Fibroblast of lung (primary cell): ENCODE data around the gene GRID1. TPM values are rescaled to one million over a fixed set of nuclear protein-coding genes. Genes with fewer than 3 reads are reported as not detected.

Source experiments
- DNase-seq, 2 donors: peaks; one replicate each; pipeline versions ENCODE4 v3.0.0 to v3.0.0-alpha.2; 2010; ENCODE audit warnings: low read depth in 2 of 2
- H2AFZ ChIP-seq: 2 replicates; pipeline ENCODE4 v1.5.1; 2012; ENCODE audit warnings: low read length, control low read depth, inconsistent platforms
- H3K27ac ChIP-seq: 2 replicates; pipeline ENCODE4 v1.5.1; 2011; ENCODE audit warnings: low read length, control low read depth; ENCODE audit not compliant: insufficient read depth
- H3K27me3 ChIP-seq: 2 replicates; pipeline ENCODE4 v1.5.1; 2011; ENCODE audit warnings: mild to moderate bottlenecking, low read length; ENCODE audit not compliant: control insufficient read depth, insufficient read depth
- H3K36me3 ChIP-seq: 2 replicates; pipeline ENCODE4 v1.5.1; 2011; ENCODE audit warnings: low read length; ENCODE audit not compliant: control insufficient read depth, insufficient read depth
- H3K4me1 ChIP-seq: 2 replicates; pipeline ENCODE4 v1.5.1; 2011; ENCODE audit warnings: low read length; ENCODE audit not compliant: control insufficient read depth, insufficient read depth; ENCODE audit errors: extremely low read depth
- H3K4me2 ChIP-seq: 2 replicates; pipeline ENCODE4 v1.5.1; 2011; ENCODE audit warnings: low read length, control low read depth; ENCODE audit not compliant: insufficient read depth; ENCODE audit errors: extremely low read depth
- H3K4me3 ChIP-seq, 4 experiments: fragments of 200-600 bp in 1 of 4; sonication (generic) in 1 of 4; replicated peaks in 1 of 4; 2 replicates each; pipeline ENCODE4 v1.5.1; 2011 to 2016; ENCODE audit warnings: low read length in 4 of 4, low read depth in 3 of 4, mild to moderate bottlenecking in 3 of 4, control low read depth in 2 of 4, inconsistent platforms in 1 of 4, mixed read lengths in 1 of 4; ENCODE audit not compliant: insufficient read depth in 1 of 4; ENCODE audit errors: control extremely low read depth in 1 of 4
- H3K79me2 ChIP-seq: 2 replicates; pipeline ENCODE4 v1.5.1; 2012; ENCODE audit warnings: mild to moderate bottlenecking, low read length, inconsistent platforms; ENCODE audit not compliant: control insufficient read depth, insufficient read depth
- H3K9ac ChIP-seq: 2 replicates; pipeline ENCODE4 v1.5.1; 2011; ENCODE audit warnings: mild to moderate bottlenecking, low read length, control low read depth; ENCODE audit not compliant: insufficient read depth
- H3K9me3 ChIP-seq: 2 replicates; pipeline ENCODE4 v1.5.1; 2012; ENCODE audit warnings: low read depth, low read length; ENCODE audit not compliant: control insufficient read depth, insufficient read depth
- H4K20me1 ChIP-seq: 2 replicates; pipeline ENCODE4 v1.5.1; 2011; ENCODE audit warnings: low read length; ENCODE audit not compliant: control insufficient read depth, insufficient read depth; ENCODE audit errors: extremely low read depth
- EZH2 ChIP-seq: IDR thresholded peaks from 2 replicates; pipeline ENCODE4 v1.5.1; 2012; ENCODE audit warnings: low read length, control low read depth, mild to moderate bottlenecking; ENCODE audit errors: missing control alignments
- polyA plus RNA-seq, 2 donors: library from polyadenylated mRNA; depleted of rRNA in 1 of 2; stranded (reverse) in 1 of 2; unstranded in 1 of 2; fragments of >200 nt; gene quantifications; 2 replicates each; pipeline ENCODE4 v1.2.1, GENCODE V29; 2011 to 2012; ENCODE audit warnings: missing spikeins in 1 of 2
- total RNA-seq: library from RNA; depleted of rRNA; stranded (reverse); fragments of >200 nt; gene quantifications from 2 replicates; pipeline ENCODE4 v1.2.1, GENCODE V29; 2014
- TF ChIP-seq, protein P1 (sequence below), 2 donors: IDR thresholded peaks in 1 of 2; conservative IDR thresholded peaks in 1 of 2; 1 replicate in 1 of 2; 2 replicates in 1 of 2; pipeline ENCODE4 v1.5.1; 2011 to 2012; ENCODE audit warnings: low read length in 2 of 2, control low read depth in 1 of 2, inconsistent platforms in 1 of 2, low read depth in 1 of 2, mild to moderate bottlenecking in 1 of 2

Gene GRID1
- total and polyA plus RNA-seq, 2 donors (not counting 1 experiment from before 2014, with no cell fraction given): 0.03 to 0.33 TPM

DNA sequence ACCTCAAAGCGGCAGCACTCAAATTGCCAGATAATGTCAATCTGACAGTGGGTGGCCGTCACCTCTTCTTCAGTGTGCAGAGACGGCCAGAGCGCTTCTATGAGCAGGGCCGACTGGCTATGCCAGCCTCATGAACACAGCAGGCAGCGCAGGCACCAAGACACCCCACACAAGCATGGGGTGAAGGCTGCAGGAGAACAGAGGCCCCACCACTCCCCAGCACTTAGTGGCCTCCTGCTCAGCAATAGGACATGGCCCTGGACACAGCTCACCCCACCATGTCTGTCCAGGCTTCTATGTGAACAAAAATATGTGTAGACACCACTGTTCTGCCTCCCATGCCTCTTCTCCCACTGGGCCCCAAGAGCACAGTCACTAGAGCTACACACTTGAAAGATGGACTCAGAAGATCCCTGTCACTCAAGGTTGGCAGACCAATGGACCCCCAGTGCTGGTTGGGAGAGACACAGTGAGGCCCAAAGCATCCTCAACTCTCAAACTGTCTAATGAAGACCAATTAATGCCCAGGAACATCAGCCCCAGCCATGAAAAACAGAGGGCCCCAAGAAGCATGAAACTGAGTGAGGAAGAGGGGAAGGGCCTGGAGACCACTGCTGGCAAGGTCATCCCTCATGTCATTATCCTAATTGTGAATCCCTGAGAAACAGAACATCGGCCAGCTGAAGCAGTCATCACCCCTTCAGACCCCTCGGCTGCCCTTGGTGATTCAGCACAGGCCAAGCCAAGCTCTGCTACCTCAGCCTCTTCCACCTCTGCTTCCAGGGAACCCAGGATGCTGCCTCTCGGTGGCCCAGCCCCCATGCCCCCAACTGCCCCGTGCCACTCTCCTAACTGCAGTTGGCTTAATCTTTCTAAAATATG lies 77.7 kb downstream of the GRID1 start:
- Histone ChIP-seq H3K27me3 (no peaks in the 10 kb centered on the region), H3K4me1 (no peaks in the 10 kb centered on the region), H3K4me2 (no peak overlapping the region), H3K36me3 (no peaks in the 10 kb centered on the region), H3K4me3 (no peak overlapping the region), H3K79me2 (no peaks in the 10 kb centered on the region), H3K27ac (no peak overlapping the region), H2AFZ (no peak overlapping the region), H3K9me3 (no peaks in the 10 kb centered on the region), H4K20me1 (no peaks in the 10 kb centered on the region), H3K9ac (no peak overlapping the region)
- DNase-seq: no peak
- no peak for TF ChIP-seq EZH2
- TF ChIP-seq, protein P1, sequence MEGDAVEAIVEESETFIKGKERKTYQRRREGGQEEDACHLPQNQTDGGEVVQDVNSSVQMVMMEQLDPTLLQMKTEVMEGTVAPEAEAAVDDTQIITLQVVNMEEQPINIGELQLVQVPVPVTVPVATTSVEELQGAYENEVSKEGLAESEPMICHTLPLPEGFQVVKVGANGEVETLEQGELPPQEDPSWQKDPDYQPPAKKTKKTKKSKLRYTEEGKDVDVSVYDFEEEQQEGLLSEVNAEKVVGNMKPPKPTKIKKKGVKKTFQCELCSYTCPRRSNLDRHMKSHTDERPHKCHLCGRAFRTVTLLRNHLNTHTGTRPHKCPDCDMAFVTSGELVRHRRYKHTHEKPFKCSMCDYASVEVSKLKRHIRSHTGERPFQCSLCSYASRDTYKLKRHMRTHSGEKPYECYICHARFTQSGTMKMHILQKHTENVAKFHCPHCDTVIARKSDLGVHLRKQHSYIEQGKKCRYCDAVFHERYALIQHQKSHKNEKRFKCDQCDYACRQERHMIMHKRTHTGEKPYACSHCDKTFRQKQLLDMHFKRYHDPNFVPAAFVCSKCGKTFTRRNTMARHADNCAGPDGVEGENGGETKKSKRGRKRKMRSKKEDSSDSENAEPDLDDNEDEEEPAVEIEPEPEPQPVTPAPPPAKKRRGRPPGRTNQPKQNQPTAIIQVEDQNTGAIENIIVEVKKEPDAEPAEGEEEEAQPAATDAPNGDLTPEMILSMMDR (conservative IDR thresholded peaks at IDR 0.05 in 1 of 2, IDR thresholded peaks at IDR 0.05 in 1 of 2; ENCODE audit: low read depth in 1 of 2, low read length in 2 of 2): no peak

DNA sequence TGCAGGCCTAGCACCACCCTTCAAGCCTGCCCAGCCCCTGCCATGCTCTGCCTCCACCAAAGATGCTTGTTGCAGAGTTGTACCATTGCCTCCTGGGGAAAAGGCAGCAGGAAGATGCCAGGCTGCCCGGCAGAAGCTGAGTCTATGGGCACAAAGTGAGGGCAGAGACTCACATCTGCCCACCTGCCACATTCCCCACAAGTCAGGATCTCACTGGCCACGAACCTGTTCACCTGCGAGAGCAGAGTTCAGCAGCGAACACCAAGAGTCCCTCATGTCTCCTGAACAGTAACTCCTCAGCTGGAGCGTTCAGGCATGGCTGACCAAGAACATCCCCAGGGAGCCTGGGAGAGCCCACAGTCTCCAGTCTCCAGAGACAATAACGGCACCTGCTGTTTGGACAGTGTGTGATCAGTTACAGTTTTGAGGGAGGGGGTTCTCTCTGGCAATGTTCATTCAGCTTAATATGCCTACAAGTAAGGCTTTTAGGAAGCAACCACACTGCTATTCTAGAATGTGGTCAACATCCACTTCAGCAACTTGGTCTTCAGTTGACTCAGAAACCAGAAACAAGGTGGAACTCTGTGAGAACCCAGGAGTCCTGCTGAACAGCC lies 78.5 kb downstream of the GRID1 start:
- H3K27ac ChIP-seq: no peak overlapping the region
- no peak for DNase-seq
- no peaks in the 10 kb centered on the region for H3K79me2 ChIP-seq
- H3K9me3 ChIP-seq: no peaks in the 10 kb centered on the region
- no peak overlapping the region for H3K4me2 ChIP-seq
- no peak overlapping the region for H3K4me3 ChIP-seq
- H4K20me1 ChIP-seq: no peaks in the 10 kb centered on the region
- no peaks in the 10 kb centered on the region for H3K36me3 ChIP-seq
- no peak overlapping the region for H3K9ac ChIP-seq
- no peaks in the 10 kb centered on the region for H3K27me3 ChIP-seq
- no peaks in the 10 kb centered on the region for H3K4me1 ChIP-seq
- H2AFZ ChIP-seq: no peak overlapping the region
- TF ChIP-seq, protein P1 (conservative IDR thresholded peaks at IDR 0.05 in 1 of 2, IDR thresholded peaks at IDR 0.05 in 1 of 2; ENCODE audit: low read depth in 1 of 2, low read length in 2 of 2): no peak
- no peak for TF ChIP-seq EZH2

DNA sequence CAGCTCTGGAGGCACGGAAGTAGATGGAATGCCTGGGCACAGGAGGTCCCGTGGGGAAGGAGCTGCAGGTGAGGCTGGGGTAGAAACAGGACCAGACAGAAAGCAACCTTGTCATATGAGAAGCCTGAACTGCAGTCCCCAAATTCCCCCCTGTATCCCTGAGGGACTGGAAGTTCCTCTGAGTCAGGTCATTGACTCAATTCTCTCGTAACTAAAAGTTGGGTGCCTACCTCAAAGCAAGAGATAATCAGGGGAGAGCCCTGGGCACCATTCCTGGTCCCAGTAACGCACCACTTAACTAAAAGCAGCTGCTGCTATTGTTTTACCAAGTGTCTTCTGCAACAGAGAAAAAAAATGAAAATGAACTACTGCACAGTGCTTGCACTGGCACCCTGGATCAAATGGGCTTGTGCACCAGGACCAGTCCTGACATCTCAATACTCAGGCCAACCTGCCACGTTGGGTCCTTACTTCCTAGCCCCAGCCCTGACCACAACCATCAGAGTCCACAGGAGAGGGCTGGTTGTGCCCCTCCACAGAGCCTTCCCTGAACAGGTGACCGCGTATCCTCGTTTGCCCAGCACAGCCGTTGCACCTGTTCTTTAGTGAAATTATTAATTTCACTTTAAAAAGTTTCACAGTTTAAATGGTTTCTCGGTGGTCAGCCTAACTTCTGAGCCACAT lies 79.3 kb downstream of the GRID1 start:
- H3K27ac ChIP-seq: no peak overlapping the region
- no peaks in the 10 kb centered on the region for H3K9me3 ChIP-seq
- no peaks in the 10 kb centered on the region for H3K79me2 ChIP-seq
- H3K27me3 ChIP-seq: no peaks in the 10 kb centered on the region
- no peaks in the 10 kb centered on the region for H4K20me1 ChIP-seq
- no peak for TF ChIP-seq EZH2
- TF ChIP-seq, protein P1 (conservative IDR thresholded peaks at IDR 0.05 in 1 of 2, IDR thresholded peaks at IDR 0.05 in 1 of 2; ENCODE audit: low read depth in 1 of 2, low read length in 2 of 2): no peak
- no peak overlapping the region for H3K4me3 ChIP-seq
- H3K4me1 ChIP-seq: no peaks in the 10 kb centered on the region
- H3K36me3 ChIP-seq: no peaks in the 10 kb centered on the region
- no peak overlapping the region for H3K9ac ChIP-seq
- no peak for DNase-seq
- H2AFZ ChIP-seq: no peak overlapping the region
- H3K4me2 ChIP-seq: no peak overlapping the region
